ENCODE results near the gene GPNMB.

DNA sequence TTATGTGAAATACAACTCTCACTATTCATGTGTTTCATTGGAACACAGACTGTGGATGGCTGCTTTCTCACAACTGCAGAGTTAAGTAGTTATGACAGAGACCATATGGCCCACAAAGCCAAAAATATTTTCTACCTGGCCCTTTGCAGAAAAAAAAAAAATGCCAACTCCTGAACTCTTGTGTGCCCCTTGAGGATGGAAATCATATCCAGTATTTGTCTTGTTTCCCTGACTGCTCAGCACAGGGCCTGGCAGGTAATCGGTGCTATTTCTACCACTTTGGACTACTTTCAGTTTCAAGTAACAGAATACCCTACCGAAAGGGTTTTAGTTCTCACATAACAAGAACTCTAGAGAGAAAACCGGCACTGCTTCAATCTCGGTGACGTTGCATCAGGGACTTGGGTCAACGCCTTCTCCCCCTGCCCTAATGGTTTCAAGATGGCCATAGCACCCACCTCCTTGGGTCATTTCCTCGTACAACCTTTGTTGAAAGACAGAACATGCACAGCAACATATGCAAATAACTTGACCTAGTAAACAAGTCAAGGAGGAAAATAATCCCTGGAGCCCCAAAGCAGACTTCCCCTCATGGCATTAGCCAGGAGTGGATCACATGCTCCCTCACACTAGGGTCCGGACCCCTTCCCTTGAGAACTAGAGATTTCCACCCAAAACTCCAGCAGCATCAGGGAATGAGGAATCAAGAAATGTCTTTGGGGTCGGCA, 11.8 kb upstream of the GPNMB start:
- TF ChIP-seq TOE1 (CRISPR knock-in tag; IDR thresholded peaks at IDR 0.05) (no peak), SUZ12 (IDR thresholded peaks at IDR 0.05; ENCODE audit: low read depth, low read length) (no peak), ZNF256 (CRISPR knock-in tag; conservative IDR thresholded peaks at IDR 0.05) (no peak), MED8 (CRISPR knock-in tag; IDR thresholded peaks at IDR 0.05; ENCODE audit: insufficient replicate concordance) (no peak)
- TF ChIP-seq, protein P1, sequence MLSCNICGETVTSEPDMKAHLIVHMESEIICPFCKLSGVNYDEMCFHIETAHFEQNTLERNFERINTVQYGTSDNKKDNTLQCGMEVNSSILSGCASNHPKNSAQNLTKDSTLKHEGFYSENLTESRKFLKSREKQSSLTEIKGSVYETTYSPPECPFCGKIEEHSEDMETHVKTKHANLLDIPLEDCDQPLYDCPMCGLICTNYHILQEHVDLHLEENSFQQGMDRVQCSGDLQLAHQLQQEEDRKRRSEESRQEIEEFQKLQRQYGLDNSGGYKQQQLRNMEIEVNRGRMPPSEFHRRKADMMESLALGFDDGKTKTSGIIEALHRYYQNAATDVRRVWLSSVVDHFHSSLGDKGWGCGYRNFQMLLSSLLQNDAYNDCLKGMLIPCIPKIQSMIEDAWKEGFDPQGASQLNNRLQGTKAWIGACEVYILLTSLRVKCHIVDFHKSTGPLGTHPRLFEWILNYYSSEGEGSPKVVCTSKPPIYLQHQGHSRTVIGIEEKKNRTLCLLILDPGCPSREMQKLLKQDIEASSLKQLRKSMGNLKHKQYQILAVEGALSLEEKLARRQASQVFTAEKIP (CRISPR knock-in tag; IDR thresholded peaks at IDR 0.05; ENCODE audit: borderline replicate concordance): no peak

All from HepG2 (cell line).